ENCODE data around the gene KCNJ16. TPM values are rescaled to one million over a fixed set of nuclear protein-coding genes. Genes with fewer than 3 reads are reported as not detected.

KCNJ16 gene
- total and polyA plus RNA-seq, 2 donors (not counting 1 experiment from before 2014, with no cell fraction given) = not detected

DNA sequence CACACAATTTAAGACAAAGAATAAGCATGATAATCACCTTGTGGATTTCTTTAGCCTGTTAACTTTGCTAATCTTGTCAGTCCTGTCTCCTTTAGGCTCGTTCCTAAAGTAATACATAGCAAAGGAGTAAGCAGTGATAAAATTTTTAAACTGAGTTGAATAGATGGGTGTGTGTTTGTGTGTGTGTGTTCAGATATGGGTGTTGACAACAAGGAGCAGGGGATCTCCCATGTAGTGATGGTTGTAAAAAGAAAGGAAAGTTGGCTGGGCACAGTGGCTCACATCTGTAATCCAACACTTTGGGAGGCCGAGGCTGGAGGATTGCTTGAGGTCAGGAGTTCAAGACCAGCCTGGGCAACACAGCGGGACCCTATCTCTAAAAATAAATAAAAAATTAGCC is 49.7 kb downstream of the KCNJ16 start:
- no peaks in the 10 kb centered on the region for H3K27me3 ChIP-seq (ENCODE audit: control insufficient read depth, insufficient read depth, low read length)
- no peak overlapping the region for H2AFZ ChIP-seq (ENCODE audit: low read length)
- no peaks in the 10 kb centered on the region for H3K36me3 ChIP-seq (ENCODE audit: control insufficient read depth, insufficient read depth, low read length)
- TF ChIP-seq, protein P1, sequence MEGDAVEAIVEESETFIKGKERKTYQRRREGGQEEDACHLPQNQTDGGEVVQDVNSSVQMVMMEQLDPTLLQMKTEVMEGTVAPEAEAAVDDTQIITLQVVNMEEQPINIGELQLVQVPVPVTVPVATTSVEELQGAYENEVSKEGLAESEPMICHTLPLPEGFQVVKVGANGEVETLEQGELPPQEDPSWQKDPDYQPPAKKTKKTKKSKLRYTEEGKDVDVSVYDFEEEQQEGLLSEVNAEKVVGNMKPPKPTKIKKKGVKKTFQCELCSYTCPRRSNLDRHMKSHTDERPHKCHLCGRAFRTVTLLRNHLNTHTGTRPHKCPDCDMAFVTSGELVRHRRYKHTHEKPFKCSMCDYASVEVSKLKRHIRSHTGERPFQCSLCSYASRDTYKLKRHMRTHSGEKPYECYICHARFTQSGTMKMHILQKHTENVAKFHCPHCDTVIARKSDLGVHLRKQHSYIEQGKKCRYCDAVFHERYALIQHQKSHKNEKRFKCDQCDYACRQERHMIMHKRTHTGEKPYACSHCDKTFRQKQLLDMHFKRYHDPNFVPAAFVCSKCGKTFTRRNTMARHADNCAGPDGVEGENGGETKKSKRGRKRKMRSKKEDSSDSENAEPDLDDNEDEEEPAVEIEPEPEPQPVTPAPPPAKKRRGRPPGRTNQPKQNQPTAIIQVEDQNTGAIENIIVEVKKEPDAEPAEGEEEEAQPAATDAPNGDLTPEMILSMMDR (conservative IDR thresholded peaks at IDR 0.05 in 1 of 2, IDR thresholded peaks at IDR 0.05 in 1 of 2; ENCODE audit: low read depth in 1 of 2, low read length in 2 of 2) = no peak
- H4K20me1 ChIP-seq (ENCODE audit: control insufficient read depth, extremely low read depth, insufficient read depth, low read length) = no peaks in the 10 kb centered on the region
- no peak overlapping the region for H3K4me2 ChIP-seq (ENCODE audit: extremely low read depth, insufficient read depth, low read length)
- no peak overlapping the region for H3K9ac ChIP-seq (ENCODE audit: insufficient read depth, low read length)
- no peak overlapping the region for H3K4me3 ChIP-seq (replicated peaks in 1 of 4; ENCODE audit: control extremely low read depth in 1 of 4, insufficient read depth in 1 of 4, low read depth in 3 of 4, low read length in 4 of 4)
- H3K79me2 ChIP-seq (ENCODE audit: control insufficient read depth, insufficient read depth, low read length) = no peaks in the 10 kb centered on the region
- no peaks in the 10 kb centered on the region for H3K9me3 ChIP-seq (ENCODE audit: control insufficient read depth, insufficient read depth, low read depth, low read length)
- DNase-seq (ENCODE audit: low read depth in 2 of 2) = no peak
- no peak overlapping the region for H3K27ac ChIP-seq (ENCODE audit: insufficient read depth, low read length)
- no peaks in the 10 kb centered on the region for H3K4me1 ChIP-seq (ENCODE audit: control insufficient read depth, extremely low read depth, insufficient read depth, low read length)

DNA sequence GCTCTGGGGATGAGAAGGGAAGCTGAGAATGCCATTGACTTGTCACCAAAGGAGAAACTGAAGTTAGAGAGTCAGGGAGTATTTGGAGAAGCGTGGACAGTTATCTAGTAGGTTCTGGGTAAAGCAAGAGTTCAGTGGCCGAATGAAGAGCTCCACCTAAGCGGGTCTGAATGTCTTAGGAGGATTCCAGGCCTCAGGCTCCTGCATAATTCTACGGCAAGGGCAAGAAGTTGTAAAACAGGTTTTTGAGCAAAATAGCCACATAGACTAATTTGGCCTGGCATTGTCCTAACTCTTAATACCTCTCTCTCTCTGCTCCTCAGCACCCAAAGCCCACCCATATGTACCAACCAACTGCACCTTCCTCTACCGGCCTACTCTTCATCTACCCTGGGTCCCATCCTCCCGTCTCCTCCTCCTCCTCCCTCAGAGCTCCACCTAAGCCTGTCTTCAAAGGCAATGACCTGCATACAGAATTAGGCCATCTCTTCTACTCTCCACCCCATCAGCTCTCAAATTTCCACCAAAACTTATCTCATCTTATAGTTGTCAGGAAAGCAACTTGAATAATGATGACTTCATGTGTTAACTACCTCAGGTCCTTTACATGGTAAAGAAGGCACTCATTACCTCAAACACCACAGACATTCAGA is 52.3 kb downstream of the KCNJ16 start:
- Histone ChIP-seq H3K4me3 (replicated peaks in 1 of 4; ENCODE audit: control extremely low read depth in 1 of 4, insufficient read depth in 1 of 4, low read depth in 3 of 4, low read length in 4 of 4) (no peak overlapping the region), H3K4me1 (ENCODE audit: control insufficient read depth, extremely low read depth, insufficient read depth, low read length) (no peaks in the 10 kb centered on the region), H3K27ac (ENCODE audit: insufficient read depth, low read length) (no peak overlapping the region), H3K9me3 (ENCODE audit: control insufficient read depth, insufficient read depth, low read depth, low read length) (no peaks in the 10 kb centered on the region), H3K9ac (ENCODE audit: insufficient read depth, low read length) (no peak overlapping the region), H3K79me2 (ENCODE audit: control insufficient read depth, insufficient read depth, low read length) (no peaks in the 10 kb centered on the region), H3K27me3 (ENCODE audit: control insufficient read depth, insufficient read depth, low read length) (no peaks in the 10 kb centered on the region), H2AFZ (ENCODE audit: low read length) (no peak overlapping the region), H3K4me2 (ENCODE audit: extremely low read depth, insufficient read depth, low read length) (no peak overlapping the region), H3K36me3 (ENCODE audit: control insufficient read depth, insufficient read depth, low read length) (no peaks in the 10 kb centered on the region), H4K20me1 (ENCODE audit: control insufficient read depth, extremely low read depth, insufficient read depth, low read length) (no peaks in the 10 kb centered on the region)
- TF ChIP-seq, protein P1 (conservative IDR thresholded peaks at IDR 0.05 in 1 of 2, IDR thresholded peaks at IDR 0.05 in 1 of 2; ENCODE audit: low read depth in 1 of 2, low read length in 2 of 2) = no peak
- TF ChIP-seq EZH2 (IDR thresholded peaks at IDR 0.05; ENCODE audit: low read length, missing control alignments) = no peak
- no peak for DNase-seq (ENCODE audit: low read depth in 2 of 2)

DNA sequence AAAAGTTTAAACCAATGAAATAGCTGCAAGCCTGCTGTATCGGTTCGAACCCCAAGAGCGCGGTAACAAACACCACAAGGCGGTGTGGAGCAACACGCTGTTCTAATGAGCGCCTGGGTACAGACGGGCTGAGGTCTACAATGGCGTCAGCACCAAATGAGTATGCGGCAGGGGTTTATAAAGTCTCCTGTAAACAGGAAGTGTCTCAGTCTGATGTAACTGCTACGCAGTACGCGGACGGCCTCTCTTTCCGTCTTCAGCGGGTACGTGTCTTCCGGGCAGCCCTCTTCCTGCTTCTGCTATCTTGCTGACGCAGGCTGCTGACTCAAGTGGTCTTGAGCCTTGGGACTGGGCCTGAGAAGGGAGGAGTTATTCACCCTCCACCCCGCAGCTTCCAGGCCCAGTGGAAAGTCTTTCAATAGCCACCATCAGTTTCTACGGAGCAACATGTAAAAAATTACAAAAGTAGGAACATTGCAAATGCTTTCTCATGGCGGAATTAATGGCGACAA is 53.8 kb downstream of the KCNJ16 start:
- DNase-seq (ENCODE audit: low read depth in 2 of 2) = no peak
- Histone ChIP-seq H3K9ac (ENCODE audit: insufficient read depth, low read length) (no peak overlapping the region), H3K9me3 (ENCODE audit: control insufficient read depth, insufficient read depth, low read depth, low read length) (no peaks in the 10 kb centered on the region), H2AFZ (ENCODE audit: low read length) (no peak overlapping the region), H3K27me3 (ENCODE audit: control insufficient read depth, insufficient read depth, low read length) (no peaks in the 10 kb centered on the region), H3K36me3 (ENCODE audit: control insufficient read depth, insufficient read depth, low read length) (no peaks in the 10 kb centered on the region), H3K79me2 (ENCODE audit: control insufficient read depth, insufficient read depth, low read length) (no peaks in the 10 kb centered on the region), H3K4me1 (ENCODE audit: control insufficient read depth, extremely low read depth, insufficient read depth, low read length) (no peaks in the 10 kb centered on the region), H3K4me3 (replicated peaks in 1 of 4; ENCODE audit: control extremely low read depth in 1 of 4, insufficient read depth in 1 of 4, low read depth in 3 of 4, low read length in 4 of 4) (no peak overlapping the region), H4K20me1 (ENCODE audit: control insufficient read depth, extremely low read depth, insufficient read depth, low read length) (no peaks in the 10 kb centered on the region), H3K4me2 (ENCODE audit: extremely low read depth, insufficient read depth, low read length) (no peak overlapping the region), H3K27ac (ENCODE audit: insufficient read depth, low read length) (no peak overlapping the region)
- TF ChIP-seq, protein P1 (conservative IDR thresholded peaks at IDR 0.05 in 1 of 2, IDR thresholded peaks at IDR 0.05 in 1 of 2; ENCODE audit: low read depth in 1 of 2, low read length in 2 of 2) = no peak
- TF ChIP-seq EZH2 (IDR thresholded peaks at IDR 0.05; ENCODE audit: low read length, missing control alignments) = no peak
